ENCODE data around the gene KCNT2. TPM values are rescaled to one million over a fixed set of nuclear protein-coding genes. Genes with fewer than 3 reads are reported as not detected.

The KCNT2 gene
- total RNA-seq, 1 donor from 2014 or later, result not detected

- DNase-seq, result no peak
- Mint-ChIP-seq H3K9me3 (peaks cover 2% of the 10 kb centered on the region), H3K36me3 (ENCODE audit: low read depth) (no peaks in the 10 kb centered on the region), H3K4me3 (no peak overlapping the region), H3K27me3 (no peaks in the 10 kb centered on the region), H3K27ac (no peak overlapping the region), H3K4me1 (no peaks in the 10 kb centered on the region)
- no peak for TF ChIP-seq CTCF (IDR thresholded peaks at IDR 0.05)
- ChIA-PET CTCF (no interaction called here), POLR2A (no interaction called here)
- intact Hi-C loops (cut with micrococcal nuclease), result no loop called here
- ATAC-seq (ENCODE audit: low read depth), result no peak
Measured at GRCh38 chr1:196407358-196408051, 200.7 kb downstream of the KCNT2 start.

GRCh38 chr1:196405839-196406238, 202.4 kb downstream of the KCNT2 start:
- intact Hi-C loops (cut with micrococcal nuclease), result no loop called here
- no peaks in the 10 kb centered on the region for H3K4me1 Mint-ChIP-seq
- H3K36me3 Mint-ChIP-seq (ENCODE audit: low read depth), result no peaks in the 10 kb centered on the region

GRCh38 chr1:196403803-196404690, 204.2 kb downstream of the KCNT2 start:
- POLR2A ChIA-PET, result no interaction called here
- no peaks in the 10 kb centered on the region for H3K27me3 Mint-ChIP-seq
- H3K4me3 Mint-ChIP-seq, result no peak overlapping the region
- TF ChIP-seq CTCF (IDR thresholded peaks at IDR 0.05), result no peak
- ATAC-seq (ENCODE audit: low read depth) (no peak), DNase-seq (no peak)
- peaks cover 2% of the 10 kb centered on the region for H3K9me3 Mint-ChIP-seq
- H3K4me1 Mint-ChIP-seq, result no peaks in the 10 kb centered on the region
- intact Hi-C loops (cut with micrococcal nuclease), result no loop called here
- no peaks in the 10 kb centered on the region for H3K36me3 Mint-ChIP-seq (ENCODE audit: low read depth)
- CTCF ChIA-PET, result no interaction called here
- H3K27ac Mint-ChIP-seq, result no peak overlapping the region

More at GRCh38 chr1:196405839-196406238, 202.4 kb downstream of the KCNT2 start:
- H3K9me3 Mint-ChIP-seq, result no peaks in the 10 kb centered on the region
- no peak overlapping the region for H3K4me3 Mint-ChIP-seq
- H3K27me3 Mint-ChIP-seq, result no peaks in the 10 kb centered on the region
- TF ChIP-seq CTCF (IDR thresholded peaks at IDR 0.05), result no peak
- no peak for ATAC-seq (ENCODE audit: low read depth)
- ChIA-PET POLR2A (no interaction called here), CTCF (no interaction called here)
- DNase-seq, result no peak
- no peak overlapping the region for H3K27ac Mint-ChIP-seq

- no peak for TF ChIP-seq CTCF (IDR thresholded peaks at IDR 0.05)
- no peaks in the 10 kb centered on the region for H3K36me3 Mint-ChIP-seq (ENCODE audit: low read depth)
- no peak overlapping the region for H3K4me3 Mint-ChIP-seq
- no peaks in the 10 kb centered on the region for H3K27me3 Mint-ChIP-seq
- no peak overlapping the region for H3K27ac Mint-ChIP-seq
- peaks cover 2% of the 10 kb centered on the region for H3K9me3 Mint-ChIP-seq
- DNase-seq (no peak), ATAC-seq (ENCODE audit: low read depth) (no peak)
- ChIA-PET CTCF (no interaction called here), POLR2A (no interaction called here)
- intact Hi-C loops (cut with micrococcal nuclease), result no loop called here
- H3K4me1 Mint-ChIP-seq, result no peaks in the 10 kb centered on the region
Measured at GRCh38 chr1:196401891-196402290, 206.3 kb downstream of the KCNT2 start.

GRCh38 chr1:196401452-196401833, 206.8 kb downstream of the KCNT2 start:
- no peak overlapping the region for H3K4me3 Mint-ChIP-seq
- no peaks in the 10 kb centered on the region for H3K4me1 Mint-ChIP-seq
- peaks cover 2% of the 10 kb centered on the region for H3K9me3 Mint-ChIP-seq
- DNase-seq, result no peak
- no peak for TF ChIP-seq CTCF (IDR thresholded peaks at IDR 0.05)
- ChIA-PET CTCF (no interaction called here), POLR2A (no interaction called here)
- intact Hi-C loops (cut with micrococcal nuclease), result no loop called here
- no peak for ATAC-seq (ENCODE audit: low read depth)
- H3K27me3 Mint-ChIP-seq, result no peaks in the 10 kb centered on the region
- no peak overlapping the region for H3K27ac Mint-ChIP-seq
- no peaks in the 10 kb centered on the region for H3K36me3 Mint-ChIP-seq (ENCODE audit: low read depth)

Data from activated B cell treated with CpG ODN at 0.5 μM for 24 hours (primary cell).